ENCODE results near the gene NRG3. TPM values are rescaled to one million over a fixed set of nuclear protein-coding genes. Genes with fewer than 3 reads are reported as not detected.
"Not testable (repeated sequence)": the region's sequence is repeated elsewhere in the genome, so short reads cannot be mapped to it uniquely, and the experiment has no call there.

Gene NRG3
- total RNA-seq, 2 donors from 2014 or later: 0.93 to 1.5 TPM

GRCh38 chr10:82674036-82674435 lies 799.0 kb downstream of the NRG3 start:
- DNase-seq (ENCODE audit: low spot score): no peak
- intact Hi-C loops (cut with DNase I): no loop called here

- DNase-seq (ENCODE audit: low spot score); intact Hi-C loops (cut with DNase I): not testable (repeated sequence)
These were observed 802.9 kb downstream of the NRG3 start for GRCh38 chr10:82677932-82678331.

- DNase-seq (ENCODE audit: low spot score); intact Hi-C loops (cut with DNase I): not testable (repeated sequence)
These were observed 803.5 kb downstream of the NRG3 start for GRCh38 chr10:82678451-82678850.

GRCh38 chr10:82680608-82681007 lies 805.6 kb downstream of the NRG3 start:
- no peak for DNase-seq (ENCODE audit: low spot score)
- intact Hi-C loops (cut with DNase I): no loop called here

GRCh38 chr10:82683945-82684344 lies 809.0 kb downstream of the NRG3 start:
- intact Hi-C loops (cut with DNase I): no loop called here
- DNase-seq (ENCODE audit: low spot score): no peak

GRCh38 chr10:82685087-82685486 lies 810.1 kb downstream of the NRG3 start:
- DNase-seq (ENCODE audit: low spot score): no peak
- intact Hi-C loops (cut with DNase I): no loop called here

GRCh38 chr10:82691211-82691610 lies 816.2 kb downstream of the NRG3 start:
- intact Hi-C loops (cut with DNase I): no loop called here
- no peak for DNase-seq (ENCODE audit: low spot score)

GRCh38 chr10:82692458-82692857 lies 817.5 kb downstream of the NRG3 start:
- no peak for DNase-seq (ENCODE audit: low spot score)
- intact Hi-C loops (cut with DNase I): no loop called here

GRCh38 chr10:82721831-82722230 lies 846.8 kb downstream of the NRG3 start:
- intact Hi-C loops (cut with DNase I): no loop called here

GRCh38 chr10:82722273-82722672 lies 847.3 kb downstream of the NRG3 start:
- intact Hi-C loops (cut with DNase I): no loop called here

More at GRCh38 chr10:82721831-82722230, 846.8 kb downstream of the NRG3 start:
- DNase-seq (ENCODE audit: low spot score): no peak

GRCh38 chr10:82736305-82736704 lies 861.3 kb downstream of the NRG3 start:
- intact Hi-C loops (cut with DNase I): no loop called here
- no peak for DNase-seq (ENCODE audit: low spot score)

More at GRCh38 chr10:82722273-82722672, 847.3 kb downstream of the NRG3 start:
- no peak for DNase-seq (ENCODE audit: low spot score)

GRCh38 chr10:82737549-82737948 lies 862.6 kb downstream of the NRG3 start:
- no peak for DNase-seq (ENCODE audit: low spot score)
- intact Hi-C loops (cut with DNase I): no loop called here

GRCh38 chr10:82738592-82738991 lies 863.6 kb downstream of the NRG3 start:
- DNase-seq (ENCODE audit: low spot score): no peak

GRCh38 chr10:82742478-82742877 lies 867.5 kb downstream of the NRG3 start:
- no peak for DNase-seq (ENCODE audit: low spot score)
- intact Hi-C loops (cut with DNase I): no loop called here

More at GRCh38 chr10:82738592-82738991, 863.6 kb downstream of the NRG3 start:
- intact Hi-C loops (cut with DNase I): no loop called here

- DNase-seq (ENCODE audit: low spot score): no peak
- intact Hi-C loops (cut with DNase I): no loop called here
These were observed 867.9 kb downstream of the NRG3 start for GRCh38 chr10:82742898-82743297.

GRCh38 chr10:82750538-82750937 lies 875.5 kb downstream of the NRG3 start:
- DNase-seq (ENCODE audit: low spot score): no peak
- intact Hi-C loops (cut with DNase I): no loop called here

GRCh38 chr10:82757397-82757796 lies 882.4 kb downstream of the NRG3 start:
- intact Hi-C loops (cut with DNase I): no loop called here
- no peak for DNase-seq (ENCODE audit: low spot score)

- no peak for DNase-seq (ENCODE audit: low spot score)
- intact Hi-C loops (cut with DNase I): no loop called here
These were observed 882.9 kb downstream of the NRG3 start for GRCh38 chr10:82757901-82758300.

- intact Hi-C loops (cut with DNase I): no loop called here
- no peak for DNase-seq (ENCODE audit: low spot score)
These were observed 884.1 kb downstream of the NRG3 start for GRCh38 chr10:82759050-82759449.

GRCh38 chr10:82762641-82763040 lies 887.6 kb downstream of the NRG3 start:
- intact Hi-C loops (cut with DNase I): loop anchor here in 1 of 2 donors (10.0 kb wide), 1 partner anchor 898 kb away; no protein-coding TSS in a partner anchor
- DNase-seq (ENCODE audit: low spot score): no peak

- intact Hi-C loops (cut with DNase I): loop anchor here in 1 of 2 donors (10.0 kb wide), 1 partner anchor 903 kb away; no protein-coding TSS in a partner anchor
- no peak for DNase-seq (ENCODE audit: low spot score)
These were observed 893.0 kb downstream of the NRG3 start for GRCh38 chr10:82768040-82768439.

- intact Hi-C loops (cut with DNase I): no loop called here
These were observed 903.9 kb downstream of the NRG3 start for GRCh38 chr10:82778908-82779307.

More at GRCh38 chr10:82778908-82779307, 903.9 kb downstream of the NRG3 start:
- no peak for DNase-seq (ENCODE audit: low spot score)

Measured in posterior vena cava (tissue), 2 donors.